ENCODE measurements around the gene PRR35. TPM values are rescaled to one million over a fixed set of nuclear protein-coding genes. Genes with fewer than 3 reads are reported as not detected.

Gene PRR35
- total RNA-seq, 1 donor from 2014 or later: not detected

DNA sequence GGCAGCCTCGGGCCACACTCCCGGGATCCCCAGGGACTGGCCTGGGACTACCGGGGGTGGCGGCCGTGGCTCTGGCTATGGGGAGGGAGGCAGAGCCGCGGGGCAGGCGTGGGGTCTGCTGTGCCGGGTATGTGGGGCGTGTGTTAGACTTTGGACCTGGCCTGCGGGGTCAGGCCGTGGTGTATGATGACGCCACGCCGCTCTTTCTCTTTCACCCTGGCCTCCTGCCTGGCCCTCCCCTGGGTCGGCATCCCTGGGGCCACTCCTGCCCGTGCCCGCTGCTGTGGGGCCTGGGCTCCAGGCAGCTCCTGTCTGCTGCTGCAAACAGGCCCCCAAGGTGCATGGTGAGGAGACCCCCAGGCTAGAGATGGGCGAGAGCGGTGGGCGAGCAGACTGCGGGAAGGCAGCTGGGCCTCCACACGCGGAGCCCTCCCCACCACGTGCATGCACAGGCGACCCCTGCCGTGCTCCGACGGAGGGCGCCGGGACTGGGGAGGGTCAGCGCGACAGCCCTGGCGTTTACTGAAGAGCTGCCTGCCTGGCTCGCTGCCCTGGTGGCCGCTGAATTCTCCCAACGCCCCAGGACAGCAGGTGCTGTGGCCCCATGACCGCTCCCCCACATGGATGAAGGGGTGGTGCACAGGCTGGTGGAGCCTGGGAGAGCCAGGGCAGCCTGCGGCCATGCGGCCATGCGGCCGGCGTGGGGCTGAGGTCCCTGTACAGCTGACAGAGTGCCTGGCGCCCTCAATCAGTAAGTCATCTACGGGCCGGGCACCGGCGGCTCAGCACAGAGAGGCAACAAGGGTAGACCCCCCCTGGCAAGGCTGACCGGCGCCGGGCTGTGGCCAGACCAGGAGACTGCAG, 16.7 kb upstream of the PRR35 start:
- H3K36me3 Mint-ChIP-seq (ENCODE audit: low read depth, unreplicated experiment): peaks cover 3% of the 10 kb centered on the region
- peaks cover 7% of the 10 kb centered on the region for H3K27me3 Mint-ChIP-seq (ENCODE audit: unreplicated experiment)
- DNase-seq (ENCODE audit: low spot score): no peak
- TF ChIP-seq, protein P1, sequence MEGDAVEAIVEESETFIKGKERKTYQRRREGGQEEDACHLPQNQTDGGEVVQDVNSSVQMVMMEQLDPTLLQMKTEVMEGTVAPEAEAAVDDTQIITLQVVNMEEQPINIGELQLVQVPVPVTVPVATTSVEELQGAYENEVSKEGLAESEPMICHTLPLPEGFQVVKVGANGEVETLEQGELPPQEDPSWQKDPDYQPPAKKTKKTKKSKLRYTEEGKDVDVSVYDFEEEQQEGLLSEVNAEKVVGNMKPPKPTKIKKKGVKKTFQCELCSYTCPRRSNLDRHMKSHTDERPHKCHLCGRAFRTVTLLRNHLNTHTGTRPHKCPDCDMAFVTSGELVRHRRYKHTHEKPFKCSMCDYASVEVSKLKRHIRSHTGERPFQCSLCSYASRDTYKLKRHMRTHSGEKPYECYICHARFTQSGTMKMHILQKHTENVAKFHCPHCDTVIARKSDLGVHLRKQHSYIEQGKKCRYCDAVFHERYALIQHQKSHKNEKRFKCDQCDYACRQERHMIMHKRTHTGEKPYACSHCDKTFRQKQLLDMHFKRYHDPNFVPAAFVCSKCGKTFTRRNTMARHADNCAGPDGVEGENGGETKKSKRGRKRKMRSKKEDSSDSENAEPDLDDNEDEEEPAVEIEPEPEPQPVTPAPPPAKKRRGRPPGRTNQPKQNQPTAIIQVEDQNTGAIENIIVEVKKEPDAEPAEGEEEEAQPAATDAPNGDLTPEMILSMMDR (IDR thresholded peaks at IDR 0.05; ENCODE audit: unreplicated experiment): no peak
- no peaks in the 10 kb centered on the region for H3K4me1 Mint-ChIP-seq (ENCODE audit: unreplicated experiment)
- H3K9me3 Mint-ChIP-seq (ENCODE audit: unreplicated experiment): no peaks in the 10 kb centered on the region
- no peak overlapping the region for H3K4me3 Mint-ChIP-seq (ENCODE audit: unreplicated experiment)
- H3K27ac Mint-ChIP-seq (ENCODE audit: unreplicated experiment): no peak overlapping the region

DNA sequence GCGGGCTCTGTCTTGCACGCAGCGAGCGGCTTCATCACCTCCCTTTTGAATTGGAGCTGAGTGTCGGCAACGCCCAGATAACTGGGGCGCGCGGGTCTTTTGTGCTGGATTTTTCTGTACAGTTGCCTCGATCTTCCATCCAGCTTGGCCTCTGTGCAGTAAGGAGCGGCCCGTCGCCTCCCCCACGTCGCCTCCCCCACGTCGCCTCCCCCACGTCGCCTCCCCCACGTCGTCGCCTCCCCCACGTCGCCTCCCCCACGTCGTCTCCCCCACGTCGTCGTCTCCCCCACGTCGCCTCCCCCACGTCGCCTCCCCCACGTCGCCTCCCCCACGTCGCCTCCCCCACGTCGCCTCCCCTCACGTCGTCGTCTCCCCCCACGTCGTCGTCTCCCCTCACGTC, 15.7 kb upstream of the PRR35 start:
- H3K9me3 Mint-ChIP-seq (ENCODE audit: unreplicated experiment): no peaks in the 10 kb centered on the region
- no peak for DNase-seq (ENCODE audit: low spot score)
- TF ChIP-seq, protein P1 (IDR thresholded peaks at IDR 0.05; ENCODE audit: unreplicated experiment): no peak
- H3K27ac Mint-ChIP-seq (ENCODE audit: unreplicated experiment): no peak overlapping the region
- H3K27me3 Mint-ChIP-seq (ENCODE audit: unreplicated experiment): peaks cover 7% of the 10 kb centered on the region
- no peaks in the 10 kb centered on the region for H3K4me1 Mint-ChIP-seq (ENCODE audit: unreplicated experiment)
- H3K36me3 Mint-ChIP-seq (ENCODE audit: low read depth, unreplicated experiment): peaks cover 2% of the 10 kb centered on the region
- H3K4me3 Mint-ChIP-seq (ENCODE audit: unreplicated experiment): no peak overlapping the region

DNA sequence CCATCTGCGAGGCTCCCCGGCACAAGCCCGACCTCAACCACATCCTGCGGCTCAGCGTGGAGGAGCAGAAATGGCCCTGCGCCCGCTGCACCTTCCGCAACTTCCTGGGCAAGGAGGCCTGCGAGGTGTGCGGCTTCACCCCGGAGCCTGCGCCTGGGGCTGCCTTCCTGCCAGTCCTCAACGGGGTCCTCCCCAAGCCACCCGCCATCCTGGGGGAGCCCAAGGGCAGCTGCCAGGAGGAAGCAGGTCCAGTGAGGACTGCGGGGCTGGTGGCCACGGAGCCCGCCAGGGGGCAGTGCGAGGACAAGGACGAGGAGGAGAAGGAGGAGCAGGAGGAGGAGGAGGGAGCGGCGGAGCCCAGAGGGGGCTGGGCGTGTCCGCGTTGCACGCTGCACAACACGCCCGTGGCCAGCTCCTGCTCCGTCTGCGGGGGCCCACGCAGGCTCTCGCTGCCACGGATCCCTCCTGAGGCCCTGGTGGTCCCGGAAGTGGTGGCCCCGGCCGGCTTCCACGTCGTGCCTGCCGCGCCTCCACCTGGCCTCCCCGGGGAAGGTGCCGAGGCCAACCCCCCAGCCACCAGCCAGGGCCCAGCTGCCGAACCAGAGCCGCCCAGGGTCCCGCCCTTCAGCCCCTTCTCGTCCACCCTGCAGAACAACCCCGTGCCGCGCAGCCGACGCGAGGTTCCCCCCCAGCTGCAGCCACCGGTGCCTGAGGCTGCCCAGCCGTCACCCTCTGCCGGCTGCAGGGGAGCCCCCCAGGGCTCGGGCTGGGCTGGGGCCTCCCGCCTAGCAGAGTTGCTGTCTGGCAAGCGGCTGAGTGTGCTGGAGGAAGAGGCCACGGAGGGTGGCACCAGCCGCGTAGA, 13.1 kb upstream of the PRR35 start:
- Mint-ChIP-seq H3K27ac (ENCODE audit: unreplicated experiment) (no peak overlapping the region), H3K4me1 (ENCODE audit: unreplicated experiment) (no peaks in the 10 kb centered on the region), H3K4me3 (ENCODE audit: unreplicated experiment) (no peak overlapping the region), H3K27me3 (ENCODE audit: unreplicated experiment) (peaks cover 7% of the 10 kb centered on the region), H3K36me3 (ENCODE audit: low read depth, unreplicated experiment) (no peaks in the 10 kb centered on the region), H3K9me3 (ENCODE audit: unreplicated experiment) (no peaks in the 10 kb centered on the region)
- TF ChIP-seq, protein P1 (IDR thresholded peaks at IDR 0.05; ENCODE audit: unreplicated experiment): peak; percentile 35
- DNase-seq (ENCODE audit: low spot score): peak; percentile 61

DNA sequence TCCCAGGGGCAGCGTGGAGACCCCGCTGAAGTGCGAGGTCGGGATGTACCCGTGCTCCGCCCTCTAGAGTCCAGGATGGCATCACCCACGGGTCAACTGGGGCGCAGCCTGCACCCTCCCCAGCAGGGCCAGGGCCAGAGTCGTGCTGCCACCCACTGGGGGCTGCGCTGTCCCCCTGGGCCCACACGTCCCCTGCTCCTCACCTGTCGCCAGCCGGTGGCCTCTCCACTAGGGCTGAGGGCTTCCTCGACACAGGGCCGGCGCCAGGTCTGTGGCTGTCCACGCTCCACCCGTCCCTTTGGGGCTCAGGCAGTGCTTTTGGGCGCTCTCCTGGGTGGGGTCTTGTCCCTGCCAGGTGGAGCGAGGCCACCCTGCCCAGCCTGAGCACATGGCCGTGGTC, 11.6 kb upstream of the PRR35 start:
- H3K4me1 Mint-ChIP-seq (ENCODE audit: unreplicated experiment): no peaks in the 10 kb centered on the region
- no peaks in the 10 kb centered on the region for H3K9me3 Mint-ChIP-seq (ENCODE audit: unreplicated experiment)
- H3K36me3 Mint-ChIP-seq (ENCODE audit: low read depth, unreplicated experiment): no peaks in the 10 kb centered on the region
- no peak for DNase-seq (ENCODE audit: low spot score)
- no peak overlapping the region for H3K4me3 Mint-ChIP-seq (ENCODE audit: unreplicated experiment)
- H3K27ac Mint-ChIP-seq (ENCODE audit: unreplicated experiment): no peak overlapping the region
- peaks cover 5% of the 10 kb centered on the region for H3K27me3 Mint-ChIP-seq (ENCODE audit: unreplicated experiment)
- TF ChIP-seq, protein P1 (IDR thresholded peaks at IDR 0.05; ENCODE audit: unreplicated experiment): no peak
